ENCODE results near the gene ZNRF1. TPM values are rescaled to one million over a fixed set of nuclear protein-coding genes. Genes with fewer than 3 reads are reported as not detected.

The ZNRF1 gene
- total and polyA plus RNA-seq, 2 of the 13 experiments (the other 11 are each of a cell fraction or from before 2014, with no cell fraction given) = 43.9 to 58.7 TPM

- no peak for TF ChIP-seq ZBTB4 (CRISPR knock-in tag; IDR thresholded peaks at IDR 0.05; ENCODE audit: borderline replicate concordance)
- no peak for TF ChIP-seq STAT5B (CRISPR knock-in tag; IDR thresholded peaks at IDR 0.05)
- TF ChIP-seq BRD4 (CRISPR knock-in tag; IDR thresholded peaks at IDR 0.05) = no peak
- no peak for TF ChIP-seq ZFP41 (CRISPR knock-in tag; IDR thresholded peaks at IDR 0.05; ENCODE audit: borderline replicate concordance)
- TF ChIP-seq ZNF652 (CRISPR knock-in tag; IDR thresholded peaks at IDR 0.05; ENCODE audit: borderline replicate concordance, low read depth) = no peak
Observed at GRCh38 chr16:75085556-75085955, 86.7 kb downstream of the ZNRF1 start (continued).

GRCh38 chr16:75086281-75086680 is 87.5 kb downstream of the ZNRF1 start:
- in situ Hi-C loops (cut with HindIII; ENCODE audit: extremely low pct_ligation_motif_present, low pct_unique_long_range_greater_than_20kb) (no loop called here), intact Hi-C loops (cut with micrococcal nuclease; ENCODE audit: unreplicated experiment) (no loop called here)
- CTCF ChIA-PET (ENCODE audit: low intra/inter-chr PET ratio, low total read pairs) = no interaction called here
- H3K79me2 ChIP-seq (ENCODE audit: insufficient read depth, low read length) = peaks cover 99% of the 10 kb centered on the region
- DNase-seq (ENCODE audit: low spot score) (no peak), FAIRE-seq (no peak), ATAC-seq (no peak)
- no peaks in the 10 kb centered on the region for H3K9me3 ChIP-seq (ENCODE audit: low read length)
- no peaks in the 10 kb centered on the region for H3K27me3 ChIP-seq (ENCODE audit: control insufficient read depth in 1 of 2, insufficient read depth in 2 of 2, low read length in 2 of 2)
- no peak overlapping the region for H3K4me2 ChIP-seq (ENCODE audit: low read depth, low read length)
- 94% methylated on average over 1 of the region's 1 CpG for WGBS (ENCODE audit: low lambda C conversion rate)
- no peak overlapping the region for H3K9ac ChIP-seq (ENCODE audit: insufficient read depth, low read depth, low read length)
- no peak overlapping the region for H3K4me3 ChIP-seq (replicated peaks in 1 of 3; ENCODE audit: insufficient read depth in 1 of 3, low read depth in 2 of 3, low read length in 3 of 3)
- H3K27ac ChIP-seq (ENCODE audit: extremely low read length, insufficient read depth, low read length) = no peak overlapping the region
- POLR2A ChIA-PET = no interaction called here
- no TSS peak for BruUV-seq (replicated peaks)
- no peak overlapping the region for H2AFZ ChIP-seq (ENCODE audit: low read length)
- peaks cover 61% of the 10 kb centered on the region for H4K20me1 ChIP-seq (ENCODE audit: insufficient read depth, low read length)
- H3K4me1 ChIP-seq (ENCODE audit: insufficient read depth, low read length) = peaks cover 92% of the 10 kb centered on the region
- H3K36me3 ChIP-seq (replicated peaks in 1 of 2; ENCODE audit: control insufficient read depth in 1 of 2, insufficient read depth in 2 of 2, low read length in 2 of 2) = peaks cover 9 to 11% of the 10 kb centered on the region in 2 experiments; a peak in 4 of 5 replicates
- TF ChIP-seq NCOR1 (IDR thresholded peaks at IDR 0.05; ENCODE audit: borderline replicate concordance, low read length) (no peak), ZNF260 (CRISPR knock-in tag; IDR thresholded peaks at IDR 0.05; ENCODE audit: borderline replicate concordance, low read depth) (no peak), MYPOP (CRISPR knock-in tag; IDR thresholded peaks at IDR 0.05) (no peak), PAXIP1 (CRISPR knock-in tag; conservative IDR thresholded peaks at IDR 0.05) (no peak), ZNF225 (CRISPR knock-in tag; IDR thresholded peaks at IDR 0.05) (no peak), MTERF4 (CRISPR knock-in tag; IDR thresholded peaks at IDR 0.05) (no peak), ZNF740 (CRISPR knock-in tag; IDR thresholded peaks at IDR 0.05) (no peak), NFIB (CRISPR knock-in tag; IDR thresholded peaks at IDR 0.05; ENCODE audit: borderline replicate concordance) (no peak)

Data from HepG2 (cell line).